GM21390 (cell line): ENCODE results near the gene KLHL3.

Experiments
- ATAC-seq: cut with Tn5 transposase; IDR thresholded peaks from one replicate; pipeline ENCODE4 v1.9.1; 2021; ENCODE audit not compliant: unreplicated experiment

Gene KLHL3

DNA sequence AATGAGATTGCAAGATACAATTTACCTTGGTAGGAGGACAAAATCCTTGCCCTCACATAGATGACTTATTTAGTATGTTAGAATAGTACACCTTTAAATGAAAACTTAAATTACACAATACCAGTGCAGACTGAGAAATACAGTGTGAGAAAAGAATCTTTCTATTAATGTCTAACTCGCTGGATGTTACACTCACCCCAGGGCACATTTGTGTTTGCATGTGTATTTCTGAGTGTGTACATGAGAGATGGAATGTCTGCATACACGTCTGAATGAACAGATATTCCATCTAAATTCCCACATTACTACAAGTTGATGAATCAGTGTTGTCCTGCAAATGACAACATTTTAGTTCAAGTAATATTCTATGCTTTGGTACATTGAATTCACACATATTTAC, 99.8 kb downstream of the KLHL3 start:
- ATAC-seq: no peak

DNA sequence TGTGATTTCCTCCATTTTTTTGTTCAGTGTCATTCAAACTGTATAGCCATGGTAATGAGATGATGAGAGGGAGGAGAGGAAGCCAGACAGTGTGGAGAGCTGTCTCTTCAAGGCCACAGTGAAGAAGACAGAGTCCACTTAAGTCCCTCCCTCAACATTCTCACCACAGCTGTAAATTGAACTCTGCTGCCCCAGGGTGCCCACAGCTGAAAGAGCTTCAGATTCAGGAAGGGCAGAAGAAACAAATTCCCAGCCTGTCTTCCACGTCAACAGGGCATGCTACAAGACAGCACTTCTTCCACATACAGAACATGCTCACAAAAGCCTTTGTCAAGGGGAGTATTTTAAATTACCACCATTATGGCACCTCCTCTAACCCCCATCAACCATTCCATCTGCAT, 100.4 kb downstream of the KLHL3 start:
- ATAC-seq: no peak

DNA sequence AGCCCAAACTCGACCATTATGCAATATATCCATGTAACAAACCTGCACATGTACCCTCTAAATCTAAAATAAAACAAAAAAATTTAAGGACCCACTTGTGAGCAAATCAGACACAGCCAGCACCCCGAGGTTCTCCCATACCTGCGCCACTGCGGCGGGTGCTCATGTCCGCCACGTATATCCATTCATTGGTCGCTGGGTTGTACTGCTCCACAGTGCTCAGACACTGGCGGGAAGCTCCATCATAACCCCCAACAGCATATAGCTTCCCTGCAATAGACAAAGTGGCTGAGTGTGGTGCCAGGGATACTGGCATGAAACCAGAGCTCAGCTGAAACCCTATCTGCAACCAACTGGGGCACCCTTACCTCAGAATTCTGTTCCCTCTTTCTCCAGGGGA, 102.0 kb downstream of the KLHL3 start:
- no peak for ATAC-seq

DNA sequence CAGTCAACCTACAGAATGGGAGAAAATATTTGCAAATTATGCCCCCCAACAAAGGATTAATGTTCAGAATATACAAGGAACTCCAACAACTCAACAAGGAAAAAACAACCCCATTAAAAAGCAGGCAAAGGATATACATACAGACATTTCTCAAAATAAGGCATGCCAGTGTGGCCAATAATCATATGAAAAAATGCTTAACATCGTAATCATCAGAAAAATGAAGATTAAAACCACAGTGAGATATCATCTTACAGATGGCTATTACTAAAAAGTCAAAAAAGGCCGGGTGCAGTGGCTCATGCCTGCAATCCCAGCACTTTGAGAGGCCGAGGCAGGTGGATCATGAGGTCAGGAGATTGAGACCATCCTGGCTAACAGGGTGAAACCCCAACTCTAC, 103.2 kb downstream of the KLHL3 start:
- no peak for ATAC-seq

DNA sequence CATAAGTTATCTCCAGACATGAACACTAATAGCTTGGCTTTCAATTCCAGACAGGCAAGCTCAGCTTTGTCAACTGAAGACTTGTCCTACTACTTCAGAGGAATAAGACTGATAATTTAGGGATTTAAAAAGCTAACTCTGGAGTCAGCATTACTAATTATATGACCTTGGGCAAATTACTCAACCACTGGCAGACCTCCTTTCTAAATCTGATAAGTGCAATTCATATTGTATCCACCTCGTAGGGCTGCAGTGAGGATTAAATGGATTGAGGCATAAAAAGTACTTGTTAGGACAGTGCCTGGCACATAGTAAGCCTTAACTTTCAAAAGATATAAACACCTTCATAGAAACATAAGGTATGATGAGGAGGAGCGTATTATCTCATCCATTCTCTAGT, 104.4 kb downstream of the KLHL3 start:
- no peak for ATAC-seq

DNA sequence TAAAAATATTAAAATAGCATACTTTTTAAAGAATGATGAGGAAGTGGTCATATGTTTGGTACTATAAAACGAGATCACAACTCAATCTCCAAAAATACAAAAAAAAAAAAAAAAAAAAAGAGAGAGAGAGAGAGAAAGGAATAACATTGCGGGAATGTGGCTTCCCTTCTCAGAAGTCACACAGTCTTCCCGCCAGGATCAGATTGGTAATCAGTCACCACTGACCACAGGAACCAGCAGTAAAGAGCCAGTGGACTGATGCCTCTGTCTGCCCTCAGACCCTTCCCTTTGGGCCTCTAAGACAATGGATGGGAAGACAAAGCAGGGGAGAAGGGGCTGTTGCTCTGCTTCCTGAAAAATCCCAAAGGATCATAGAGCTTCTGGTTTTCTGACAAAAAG, 104.9 kb downstream of the KLHL3 start:
- ATAC-seq: no peak

DNA sequence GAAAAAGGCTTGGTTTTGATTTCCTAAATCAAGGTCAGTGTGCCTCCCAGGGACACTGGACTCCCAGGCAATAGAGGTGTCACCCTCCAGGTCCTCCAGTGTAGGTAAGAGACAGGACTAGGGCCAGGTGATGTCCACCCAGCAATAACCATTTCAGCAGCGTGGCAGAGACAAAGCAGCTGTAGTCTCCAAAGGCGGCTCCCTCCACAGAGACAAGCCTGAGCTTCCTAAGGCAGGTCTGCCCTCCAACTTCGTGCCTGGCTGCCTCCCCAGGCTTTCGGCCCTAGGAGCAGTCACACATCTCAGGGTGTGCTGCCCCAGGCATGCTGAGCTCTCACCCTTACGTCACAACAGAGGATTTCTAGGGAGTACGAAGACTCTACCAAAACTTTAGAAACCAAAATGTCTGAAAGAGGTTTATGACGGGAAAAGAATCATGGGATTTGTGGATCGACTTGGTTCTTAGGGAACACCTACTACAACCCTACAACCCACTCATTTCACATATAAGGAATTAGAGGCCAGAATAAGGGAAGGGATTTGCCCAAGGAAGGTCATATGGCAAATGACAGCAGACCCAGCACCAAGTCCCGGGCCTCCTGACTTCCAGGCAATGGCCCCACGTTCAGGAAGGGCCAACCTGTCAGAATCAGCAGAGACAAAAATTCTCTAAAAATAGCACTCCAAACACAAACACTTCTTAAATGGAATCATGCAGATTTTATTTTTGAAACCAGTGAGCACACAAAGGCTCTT, 105.5 kb downstream of the KLHL3 start:
- ATAC-seq: no peak

DNA sequence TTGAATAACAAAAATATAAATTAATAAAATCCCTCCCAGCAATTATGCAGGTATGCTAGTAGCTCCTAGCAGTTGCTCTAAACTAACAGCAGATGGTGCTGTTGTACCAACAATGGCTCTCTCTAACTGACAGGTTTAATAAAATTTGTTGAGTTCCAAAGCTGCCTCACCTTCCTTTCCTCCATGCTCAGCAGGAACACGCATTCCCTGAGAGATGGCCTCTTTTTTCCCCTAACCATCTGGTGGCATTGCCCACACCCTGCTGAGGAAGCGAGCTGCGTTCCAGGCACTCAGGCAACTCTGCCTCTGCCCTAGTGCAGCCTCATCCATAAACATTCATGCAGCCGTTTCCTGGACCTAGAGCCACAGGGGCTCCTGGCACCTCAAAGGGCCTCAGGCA, 106.2 kb downstream of the KLHL3 start:
- peak; percentile 81 for ATAC-seq

DNA sequence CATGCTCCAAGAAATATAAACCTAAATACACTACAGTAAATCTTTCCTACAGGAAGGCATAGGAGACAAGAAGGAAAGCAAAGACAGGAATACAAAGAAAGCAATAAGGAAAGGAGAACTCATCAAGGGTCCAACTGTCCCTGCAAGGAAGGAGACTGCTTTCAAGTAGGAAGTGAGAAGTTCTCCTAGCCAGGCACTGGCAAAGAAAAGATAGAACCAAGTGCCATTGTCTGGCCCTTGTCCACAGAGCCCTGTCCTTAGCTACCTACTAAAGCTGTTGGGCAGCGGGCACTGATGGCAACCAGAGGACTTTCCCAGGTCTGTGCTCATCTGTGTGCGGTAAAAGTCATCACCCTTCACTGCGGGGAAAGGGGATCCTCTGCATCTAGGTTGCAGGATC, 108.2 kb downstream of the KLHL3 start:
- ATAC-seq: no peak

DNA sequence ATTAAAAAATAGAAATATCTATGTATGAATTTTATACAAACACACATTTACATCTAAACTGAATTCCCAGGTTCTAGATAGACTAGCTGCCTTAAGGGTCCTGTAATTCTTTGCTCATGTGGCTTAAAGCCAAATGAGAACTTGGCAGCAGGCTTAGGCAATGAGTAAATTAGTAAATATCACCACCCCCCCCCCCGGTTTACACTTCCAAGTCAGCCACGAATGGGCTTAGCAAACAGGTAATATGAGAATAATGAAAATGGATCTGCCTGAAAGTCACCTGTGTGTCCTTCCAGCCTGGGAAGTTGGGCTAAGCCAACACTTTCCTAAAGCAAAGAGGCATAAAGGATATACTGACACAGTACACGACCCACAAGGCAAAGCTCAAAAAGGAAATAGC, 108.6 kb downstream of the KLHL3 start:
- no peak for ATAC-seq

DNA sequence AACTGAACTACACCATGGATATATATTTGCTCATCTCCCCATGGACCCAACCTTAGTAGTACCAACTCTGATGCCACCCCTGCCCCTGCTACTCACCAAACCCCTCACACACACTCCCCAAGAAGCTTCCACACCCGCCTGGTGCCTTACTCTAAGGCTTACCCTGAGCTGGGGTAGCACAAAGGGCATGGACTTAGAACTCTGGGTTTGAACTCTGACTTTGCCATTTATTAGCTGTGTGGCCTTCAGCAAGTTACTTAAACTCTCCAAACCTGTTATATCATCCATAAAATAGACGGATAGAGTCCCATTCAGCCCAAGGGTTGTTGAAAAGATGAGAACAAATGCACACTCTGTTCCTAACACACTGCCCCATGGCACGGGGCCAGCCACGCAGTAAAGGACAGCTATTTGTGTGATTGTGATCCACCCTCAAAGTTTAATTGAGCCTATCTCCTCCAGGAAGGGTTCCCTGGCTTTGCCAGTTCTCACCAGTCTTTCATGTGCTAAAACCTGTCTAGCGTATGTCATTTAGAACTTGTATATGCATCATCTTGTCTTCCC, 111.0 kb downstream of the KLHL3 start:
- ATAC-seq: no peak

DNA sequence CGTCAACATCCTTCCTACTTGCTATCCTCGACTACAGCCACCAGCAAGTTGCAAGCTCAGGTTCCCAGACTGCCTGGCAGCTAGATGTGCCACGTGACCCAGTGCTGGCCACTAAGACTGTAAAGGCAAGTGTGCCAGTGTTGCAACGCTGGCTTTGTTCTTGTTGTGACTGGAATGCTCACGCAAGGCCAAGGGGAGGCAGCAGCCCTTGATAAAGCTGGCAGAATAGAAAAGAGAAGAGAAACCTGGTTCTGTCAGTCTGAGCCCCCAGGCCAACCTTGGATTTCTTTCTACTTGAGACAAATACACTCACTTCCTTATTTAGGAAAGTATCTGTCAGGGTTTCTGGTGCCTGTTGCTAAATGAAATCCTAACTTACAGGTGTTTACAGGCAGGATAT, 113.0 kb downstream of the KLHL3 start:
- peak; percentile 65 for ATAC-seq

DNA sequence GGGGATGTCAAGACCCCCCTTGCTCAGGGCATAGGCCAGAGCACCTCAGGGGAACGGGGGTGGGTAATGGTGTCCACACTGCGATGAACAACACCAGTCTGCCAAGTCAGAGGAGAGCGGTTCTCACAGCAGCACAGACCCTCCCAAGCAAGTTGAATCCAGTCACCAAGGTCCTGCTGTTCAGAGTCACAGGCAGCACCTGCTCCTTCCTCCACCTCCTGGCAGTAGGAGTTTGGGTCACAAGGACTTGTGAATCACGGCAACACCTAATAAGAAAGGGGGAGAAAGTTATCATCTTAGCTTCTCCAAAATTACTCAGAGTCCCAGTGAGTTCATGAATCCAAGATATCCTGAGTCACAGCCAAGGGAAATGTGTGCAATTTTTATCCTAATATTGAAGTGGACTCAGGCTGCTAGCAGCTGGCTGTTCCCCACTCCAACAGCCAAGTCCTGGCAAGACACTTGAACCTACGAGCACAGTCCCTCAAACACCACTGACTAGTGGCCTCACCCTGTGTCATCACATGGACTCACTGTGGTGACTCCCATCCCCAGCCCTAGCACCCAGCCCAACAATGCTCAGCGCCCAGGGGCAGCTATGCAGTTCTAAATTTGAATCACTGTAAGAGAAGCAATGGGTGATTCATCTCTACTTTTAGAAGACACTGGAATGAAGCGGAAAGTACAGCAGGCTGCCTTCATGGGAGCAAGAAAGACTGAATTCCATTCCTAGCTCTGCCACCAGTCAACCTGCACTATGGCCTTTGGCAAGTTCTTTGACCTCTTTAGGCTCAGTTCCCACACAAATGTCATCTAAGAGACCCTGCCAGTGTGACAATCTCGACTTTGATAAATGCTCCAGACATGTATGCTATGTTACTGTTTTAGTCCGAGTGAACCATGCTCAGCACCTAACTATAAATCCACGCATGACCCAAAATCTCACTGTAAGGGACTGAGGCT, 113.7 kb downstream of the KLHL3 start:
- ATAC-seq: no peak

DNA sequence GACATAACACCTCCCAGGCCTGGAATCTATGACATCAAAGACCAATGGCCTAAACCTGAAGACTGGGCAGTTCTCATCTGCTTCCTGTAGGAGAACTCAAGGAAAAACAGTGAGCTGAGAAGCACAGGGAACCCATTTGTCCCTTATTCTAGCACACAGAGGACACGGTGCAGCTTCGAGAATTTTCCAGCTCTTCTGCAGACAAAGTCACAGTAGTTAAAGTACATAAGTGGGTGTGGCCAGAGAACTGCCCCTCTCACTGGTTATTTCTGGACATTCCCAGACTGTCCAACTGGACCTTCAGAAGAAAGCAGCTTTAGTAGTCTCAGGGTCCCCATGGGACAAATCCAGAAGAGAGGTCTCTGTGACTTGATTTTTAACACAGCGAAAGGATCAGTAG, 114.6 kb downstream of the KLHL3 start:
- no peak for ATAC-seq

DNA sequence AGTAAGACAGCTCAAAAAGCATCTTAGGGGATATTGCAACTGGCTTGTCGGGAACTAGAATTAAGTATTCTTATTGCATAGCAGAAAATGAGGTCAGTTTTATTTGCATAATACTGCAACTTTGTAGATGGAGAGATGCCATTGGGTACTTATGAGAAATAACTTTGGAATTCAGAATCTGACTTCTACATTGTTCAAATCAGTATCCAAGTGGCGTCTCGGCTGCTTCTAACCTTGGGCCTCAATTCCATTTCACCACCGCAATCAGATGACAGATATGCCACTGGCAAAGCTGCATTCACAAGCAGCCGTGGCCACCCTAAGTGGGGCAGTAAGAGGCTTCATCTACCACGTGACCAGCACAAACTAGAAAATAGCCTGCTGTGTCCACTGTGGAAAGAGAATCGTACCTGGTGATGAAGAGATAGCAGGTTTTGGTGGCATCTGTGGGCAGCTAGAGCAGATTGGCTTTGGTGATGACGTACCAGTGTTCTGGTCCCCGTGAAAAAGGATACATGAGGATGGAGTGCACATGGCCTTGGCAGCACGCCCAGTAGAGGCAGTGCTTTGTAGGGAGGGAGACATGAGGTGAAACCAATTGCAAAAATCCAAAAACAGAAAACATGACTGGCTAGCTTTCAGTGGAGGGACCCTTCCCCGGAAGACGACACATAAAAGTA, 116.6 kb downstream of the KLHL3 start:
- no peak for ATAC-seq

DNA sequence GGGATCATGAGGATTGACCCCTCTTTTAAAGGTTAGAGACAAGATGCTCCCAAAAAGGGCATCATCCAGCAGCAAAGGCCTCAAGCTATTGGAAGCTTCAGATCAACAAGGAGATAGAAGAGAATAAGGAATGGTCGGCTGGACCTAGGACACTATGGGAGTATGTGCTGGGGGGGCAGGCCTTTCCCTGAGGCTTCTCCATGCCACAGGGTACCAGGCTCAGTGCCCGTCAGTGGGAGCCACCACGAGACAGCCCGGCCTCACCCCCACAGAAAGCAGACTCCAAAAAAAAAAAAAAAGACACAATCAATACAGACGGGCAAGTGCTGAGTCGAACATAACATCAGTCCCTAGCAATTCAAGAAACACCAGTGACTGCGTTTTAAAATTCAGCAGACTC, 117.4 kb downstream of the KLHL3 start:
- no peak for ATAC-seq

DNA sequence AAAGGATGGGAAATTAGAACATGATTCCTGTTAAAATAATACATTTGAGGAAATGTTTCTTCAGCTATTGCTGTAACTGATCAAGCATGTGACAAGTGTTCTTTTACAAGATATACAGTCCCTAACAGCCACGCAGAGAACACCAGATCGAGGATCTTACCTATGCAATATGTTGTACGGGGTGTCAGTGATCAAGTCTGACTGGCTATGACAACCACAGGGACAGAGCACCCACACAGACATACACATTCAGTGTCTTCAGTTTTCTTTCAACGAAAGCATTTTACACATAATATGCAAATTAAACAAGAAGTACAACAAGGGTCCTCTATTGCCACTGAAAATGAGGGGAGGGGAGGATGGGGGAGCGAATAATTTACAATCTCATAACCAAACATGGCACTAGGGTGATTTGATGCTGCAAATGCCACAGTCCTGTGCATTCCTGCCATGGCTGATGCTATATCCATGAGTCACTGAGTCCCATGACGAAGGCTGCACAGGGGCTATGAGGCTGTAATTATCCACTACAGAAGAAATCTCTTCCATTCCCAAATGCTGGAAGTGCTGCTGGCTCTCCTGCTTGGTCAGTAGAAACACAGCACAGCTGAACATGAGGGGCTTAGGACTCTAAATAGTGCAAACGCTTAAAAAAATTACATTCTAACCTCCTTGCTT, 118.2 kb downstream of the KLHL3 start:
- ATAC-seq: no peak

DNA sequence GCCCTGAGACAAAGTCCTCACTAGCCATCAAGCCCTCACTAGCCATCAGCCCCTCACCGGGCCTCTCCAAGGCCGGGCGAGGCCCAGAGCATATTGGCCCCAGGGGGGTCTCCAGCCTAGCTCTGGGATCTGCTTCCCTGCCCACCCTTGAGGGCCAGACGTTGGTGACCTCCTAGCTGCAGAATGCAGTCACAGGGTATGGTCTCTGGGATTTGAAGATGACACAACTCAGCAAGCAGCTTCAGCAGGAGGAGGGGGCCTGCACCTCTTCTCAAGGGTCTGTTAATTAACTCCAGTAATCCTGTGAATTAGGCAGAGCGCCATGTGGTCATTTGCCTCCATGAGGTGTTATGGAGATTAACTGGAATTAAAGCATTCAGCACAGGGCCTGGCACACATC, 119.8 kb downstream of the KLHL3 start:
- no peak for ATAC-seq

DNA sequence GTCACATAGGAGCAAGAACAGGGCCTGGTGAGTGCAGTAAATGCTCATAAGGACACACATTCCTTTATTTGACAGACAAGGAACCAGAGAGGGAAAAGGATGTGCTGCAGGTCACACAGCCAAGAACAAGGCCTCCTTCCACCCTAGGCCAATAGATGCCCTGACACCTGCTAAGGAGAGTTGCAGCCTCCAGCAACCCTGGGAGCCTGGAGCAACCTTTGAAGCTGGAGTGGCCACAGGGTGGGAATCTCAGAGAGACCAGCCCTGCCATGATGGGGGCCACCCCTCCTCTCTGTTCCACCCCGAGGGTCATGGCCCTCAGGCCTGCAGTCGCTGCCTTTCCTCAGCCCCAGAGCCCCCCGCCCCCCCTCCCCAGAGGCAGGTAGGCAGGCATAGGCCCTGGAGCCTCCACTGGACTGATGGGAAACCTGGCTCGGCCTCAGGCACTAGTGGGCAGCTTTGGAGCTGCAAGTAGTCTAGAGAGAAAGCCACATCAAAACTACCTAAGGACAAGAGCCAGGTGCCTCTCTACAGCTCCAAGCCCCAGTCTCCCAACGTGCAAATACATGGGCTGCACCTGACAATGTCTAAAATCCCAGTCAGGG, 120.6 kb downstream of the KLHL3 start:
- ATAC-seq: no peak

DNA sequence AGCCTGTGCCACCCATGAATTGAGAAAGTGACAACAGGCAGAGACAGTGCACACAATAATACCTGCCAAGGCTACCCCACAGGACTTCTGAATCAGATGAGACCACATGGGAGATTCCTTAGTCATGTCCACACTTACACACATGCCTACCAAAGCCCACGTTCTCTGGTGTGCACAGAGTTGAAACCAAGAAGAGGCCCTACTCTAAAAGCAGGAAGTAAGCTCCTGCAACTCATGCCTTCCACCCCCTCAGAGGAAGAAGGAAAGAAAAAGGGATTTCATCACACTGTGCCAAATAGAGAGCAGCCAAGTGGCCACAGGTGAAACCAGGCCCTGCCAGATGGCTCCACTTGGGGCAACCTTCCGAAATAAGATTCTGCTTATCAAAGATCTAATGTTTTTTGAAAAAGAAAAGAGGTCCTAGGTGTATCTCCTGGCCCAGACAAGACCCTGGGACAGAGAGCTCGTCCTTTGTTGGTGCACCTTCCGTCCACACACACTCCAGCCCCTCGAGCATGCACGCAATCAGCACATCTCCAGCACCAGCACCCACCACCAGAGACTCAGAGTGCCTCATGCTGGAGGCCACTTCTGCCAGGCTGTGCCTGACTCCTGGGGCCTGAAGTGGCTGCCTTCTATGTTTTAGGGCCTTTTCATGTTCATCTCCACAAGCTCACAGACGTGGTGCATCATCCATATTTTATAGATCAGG, 122.2 kb downstream of the KLHL3 start:
- ATAC-seq: no peak
